NCI-H1417 (cell line): Measurements from ENCODE around the gene MIAT.
"Not testable (repeated sequence)": the region's sequence is repeated elsewhere in the genome, so short reads cannot be mapped to it uniquely, and the experiment has no call there.

Experiments used
- DNase-seq, 3 experiments: peaks; one replicate each; lab custom pipeline; 2025; lab: John Stamatoyannopoulos, UW

The MIAT gene

DNA sequence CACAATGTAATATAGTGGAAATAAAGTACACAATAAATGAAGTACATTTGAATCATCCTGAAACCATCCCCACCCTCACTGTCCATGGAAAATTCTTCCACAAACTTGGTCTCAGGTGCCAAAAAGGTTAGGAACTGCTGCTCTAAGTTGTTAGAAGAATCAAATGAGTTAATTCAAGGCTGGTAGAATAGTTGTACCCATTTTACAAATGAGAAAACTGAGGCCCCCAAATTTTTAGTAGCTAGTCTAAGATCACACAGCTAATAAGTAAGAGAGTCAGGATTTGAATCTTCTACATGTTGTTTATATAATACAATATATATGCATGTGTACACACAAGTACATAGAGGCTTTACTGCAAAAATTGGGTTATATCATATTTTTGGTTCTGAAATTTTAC is 43.1 kb downstream of the MIAT start:
- DNase-seq = no peak

GRCh38 chr22:26700886-26701285 is 43.5 kb downstream of the MIAT start:
- no peak for DNase-seq

GRCh38 chr22:26701323-26701722 is 43.9 kb downstream of the MIAT start:
- no peak for DNase-seq

GRCh38 chr22:26702906-26703830 is 45.8 kb downstream of the MIAT start:
- DNase-seq = no peak

GRCh38 chr22:26705379-26705778 is 48.0 kb downstream of the MIAT start:
- DNase-seq = not testable (repeated sequence)

- DNase-seq = no peak
Measured at GRCh38 chr22:26707090-26707489, 49.7 kb downstream of the MIAT start.

DNA sequence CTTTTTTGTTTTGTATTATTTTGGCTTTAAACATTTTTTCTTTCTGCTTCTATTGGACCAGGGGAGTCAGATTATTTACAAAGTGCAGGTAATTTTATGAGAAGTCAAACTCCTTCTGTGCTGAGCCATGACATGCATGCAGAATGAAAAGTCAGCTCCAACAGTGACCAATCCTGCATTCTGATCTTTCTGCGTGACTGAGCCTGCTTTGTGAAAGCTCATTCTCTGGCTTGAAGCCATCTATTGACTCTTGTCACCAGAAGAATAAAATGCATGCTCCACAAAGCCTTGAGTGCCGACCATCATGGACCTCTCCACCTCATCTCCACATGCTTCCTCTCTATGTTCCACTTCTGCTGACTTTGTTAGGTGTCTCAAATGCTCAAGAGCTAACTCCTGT is 50.2 kb downstream of the MIAT start:
- no peak for DNase-seq

GRCh38 chr22:26708256-26709009 is 51.0 kb downstream of the MIAT start:
- no peak for DNase-seq

- no peak for DNase-seq
Measured at GRCh38 chr22:26709617-26710390, 52.4 kb downstream of the MIAT start.

- DNase-seq = no peak
Measured at GRCh38 chr22:26711205-26711963, 54.0 kb downstream of the MIAT start.

GRCh38 chr22:26712158-26712557 is 54.8 kb downstream of the MIAT start:
- DNase-seq = no peak

- DNase-seq = no peak
Measured at GRCh38 chr22:26713823-26714449, 56.5 kb downstream of the MIAT start.

DNA sequence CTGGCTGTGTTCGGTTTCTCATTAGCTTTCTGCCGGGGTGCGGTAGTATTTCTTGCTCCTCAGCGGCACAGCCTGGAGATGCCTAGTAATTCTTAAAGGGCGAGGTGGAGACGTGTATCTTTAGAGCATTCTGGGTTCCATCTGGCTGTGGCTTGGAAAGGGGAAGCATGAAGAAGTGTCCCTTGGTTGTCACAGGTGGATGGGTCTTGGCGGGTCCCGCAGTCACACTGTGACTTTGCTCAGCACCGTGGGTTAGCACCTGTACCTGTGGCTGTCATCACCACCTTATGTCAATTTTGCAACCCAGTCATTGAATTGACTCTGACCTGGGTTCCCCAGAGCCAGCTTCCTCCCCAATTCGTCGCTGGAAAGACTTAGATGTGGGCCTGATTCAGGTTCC is 57.6 kb downstream of the MIAT start:
- no peak for DNase-seq

DNA sequence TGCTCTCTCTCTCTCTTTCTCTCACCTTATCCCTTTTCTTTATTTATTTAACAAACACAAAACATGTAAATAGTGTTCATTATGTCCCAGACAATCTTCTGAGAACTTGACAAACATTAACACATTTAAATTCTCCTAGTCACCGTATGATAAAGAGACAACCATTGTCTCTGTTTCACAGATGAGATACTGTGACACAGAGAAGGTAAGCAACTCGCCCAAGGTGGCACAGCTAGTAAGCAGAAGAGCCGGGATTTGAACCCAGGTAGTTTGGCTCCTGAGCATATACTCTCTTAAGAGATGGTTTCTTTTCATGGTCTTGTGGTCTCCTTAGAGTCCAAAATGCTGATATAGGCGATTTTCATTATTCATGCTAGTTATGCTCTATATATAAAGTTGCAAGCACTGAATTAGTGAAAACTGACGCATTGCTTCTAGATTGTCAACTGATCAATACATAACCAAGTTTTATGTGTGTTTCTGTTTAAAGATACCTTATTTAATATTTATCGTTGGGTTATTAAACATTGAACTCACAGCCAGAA is 58.1 kb downstream of the MIAT start:
- no peak for DNase-seq

DNA sequence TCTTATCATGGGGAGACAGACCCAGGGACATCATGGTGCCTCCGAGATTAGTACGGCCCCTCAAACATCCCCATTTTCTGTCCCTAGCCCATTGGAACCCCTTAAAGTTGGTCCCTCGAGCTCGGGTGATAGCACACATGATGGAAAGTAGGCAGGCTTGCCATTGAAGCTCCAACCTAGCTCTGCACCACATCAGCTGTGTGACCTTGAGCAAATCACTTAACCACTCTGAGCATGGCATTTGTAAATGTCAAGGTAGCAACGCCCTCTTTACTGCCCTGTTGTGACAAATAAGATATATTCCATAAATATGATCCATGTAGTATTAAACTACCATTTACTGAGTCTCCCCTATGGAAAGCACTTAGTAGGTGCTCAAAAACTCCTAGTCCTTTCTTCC is 61.1 kb downstream of the MIAT start:
- DNase-seq = no peak

- DNase-seq = no peak
Measured at GRCh38 chr22:26718905-26719304, 61.5 kb downstream of the MIAT start.

GRCh38 chr22:26722159-26722558 is 64.8 kb downstream of the MIAT start:
- no peak for DNase-seq

GRCh38 chr22:26724414-26724813 is 67.0 kb downstream of the MIAT start:
- DNase-seq = no peak

DNA sequence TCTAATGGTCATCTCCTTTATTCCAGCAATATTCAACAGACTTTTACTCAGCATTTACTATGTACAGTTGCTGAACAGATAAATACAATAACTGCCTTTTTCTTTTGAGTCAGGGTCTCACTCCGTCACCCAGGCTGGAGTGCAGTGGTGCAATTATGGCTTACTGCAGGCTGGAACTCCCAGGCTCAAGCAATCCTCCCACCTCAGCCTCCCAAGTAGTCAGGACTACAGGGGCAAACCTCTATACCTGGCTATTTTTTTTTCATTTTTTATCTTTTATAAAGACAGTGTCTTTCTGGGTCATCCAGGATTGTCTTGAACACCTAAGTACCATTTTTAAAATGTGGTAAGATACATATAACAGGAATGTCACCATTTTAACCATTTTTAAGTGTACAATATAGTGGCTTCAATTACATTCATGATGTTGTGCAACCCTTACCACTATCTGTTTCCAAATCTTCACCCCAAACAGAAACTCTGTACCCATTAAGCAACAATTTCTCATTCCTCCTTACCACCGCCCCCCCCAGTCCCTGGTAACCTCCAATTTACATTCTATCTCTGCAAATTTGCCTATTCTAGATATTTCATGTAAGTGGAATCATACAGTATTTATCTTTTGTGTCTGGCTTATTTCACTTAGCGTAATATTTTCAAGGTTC is 67.8 kb downstream of the MIAT start:
- no peak for DNase-seq
